Peyer's patch (tissue), 4 donors: ENCODE results near the gene SPINK4.

Experiments
- POLR2A ChIP-seq, 2 donors: fragments of 450-650 bp; IDR thresholded peaks; one replicate each; pipeline ENCODE4 v1.5.1; 2017; ENCODE audit warnings: antibody characterized with exemption in 2 of 2, mild to moderate bottlenecking in 2 of 2, moderate library complexity in 2 of 2
- TF ChIP-seq, protein P1 (sequence below), 6 experiments: fragments of 450-650 bp in 4 of 6; fragments of 200-600 bp in 2 of 6; sonication (generic) in 1 of 6; IDR thresholded peaks; one replicate each; pipeline ENCODE4 v1.5.1; 2017 to 2019; ENCODE audit warnings: antibody characterized with exemption in 6 of 6, mild to moderate bottlenecking in 3 of 6, moderate library complexity in 1 of 6

DNA sequence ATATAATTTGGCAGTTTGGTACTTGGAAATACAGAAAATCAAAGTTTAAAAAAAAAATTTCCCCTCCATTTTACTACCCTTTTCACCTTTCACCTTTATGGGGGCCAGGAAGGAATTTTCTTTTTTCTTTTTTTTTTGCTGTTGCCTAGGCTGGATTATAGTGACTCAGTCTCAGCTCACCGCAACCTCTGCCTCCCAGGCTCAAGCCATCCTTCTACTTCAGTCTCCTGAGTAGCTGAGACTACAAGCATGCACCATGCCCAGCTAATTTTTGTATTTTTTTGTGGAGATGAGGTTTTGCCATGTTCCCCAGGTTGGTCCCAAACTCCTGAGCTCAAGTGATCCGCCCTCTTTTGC is 34.0 kb downstream of the SPINK4 start:
- TF ChIP-seq, protein P1, sequence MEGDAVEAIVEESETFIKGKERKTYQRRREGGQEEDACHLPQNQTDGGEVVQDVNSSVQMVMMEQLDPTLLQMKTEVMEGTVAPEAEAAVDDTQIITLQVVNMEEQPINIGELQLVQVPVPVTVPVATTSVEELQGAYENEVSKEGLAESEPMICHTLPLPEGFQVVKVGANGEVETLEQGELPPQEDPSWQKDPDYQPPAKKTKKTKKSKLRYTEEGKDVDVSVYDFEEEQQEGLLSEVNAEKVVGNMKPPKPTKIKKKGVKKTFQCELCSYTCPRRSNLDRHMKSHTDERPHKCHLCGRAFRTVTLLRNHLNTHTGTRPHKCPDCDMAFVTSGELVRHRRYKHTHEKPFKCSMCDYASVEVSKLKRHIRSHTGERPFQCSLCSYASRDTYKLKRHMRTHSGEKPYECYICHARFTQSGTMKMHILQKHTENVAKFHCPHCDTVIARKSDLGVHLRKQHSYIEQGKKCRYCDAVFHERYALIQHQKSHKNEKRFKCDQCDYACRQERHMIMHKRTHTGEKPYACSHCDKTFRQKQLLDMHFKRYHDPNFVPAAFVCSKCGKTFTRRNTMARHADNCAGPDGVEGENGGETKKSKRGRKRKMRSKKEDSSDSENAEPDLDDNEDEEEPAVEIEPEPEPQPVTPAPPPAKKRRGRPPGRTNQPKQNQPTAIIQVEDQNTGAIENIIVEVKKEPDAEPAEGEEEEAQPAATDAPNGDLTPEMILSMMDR (IDR thresholded peaks at IDR 0.05), result no peak
- no peak for TF ChIP-seq POLR2A (IDR thresholded peaks at IDR 0.05)
